CD1c-positive myeloid dendritic cell (primary cell): Measurements from ENCODE around the gene PHF5A.
"Not testable (repeated sequence)": the region's sequence is repeated elsewhere in the genome, so short reads cannot be mapped to it uniquely, and the experiment has no call there.

Source experiments
- DNase-seq: peaks from one replicate; pipeline ENCODE4 v3.0.0-alpha.2; 2016; ENCODE audit errors: extremely low spot score

PHF5A gene

DNA sequence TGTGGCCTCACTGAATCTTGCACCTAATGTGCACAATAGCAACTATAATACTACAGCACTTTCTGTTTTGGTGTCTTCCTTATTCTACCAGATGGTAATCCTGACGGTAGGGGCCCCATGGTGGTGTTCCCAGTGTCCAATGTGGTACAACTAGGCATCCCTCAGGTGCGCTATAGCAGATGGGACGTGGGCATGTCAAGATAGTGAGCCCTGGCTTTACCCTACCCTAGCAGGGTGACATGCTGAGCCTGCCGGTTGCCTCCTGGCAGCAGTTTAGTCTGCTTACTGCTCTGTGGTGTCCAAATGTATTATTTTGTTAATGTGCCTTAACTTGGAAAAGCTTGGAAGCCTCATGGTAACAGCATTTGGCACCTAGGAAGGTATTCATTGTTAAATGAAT lies 19.6 kb upstream of the PHF5A start:
- DNase-seq: no peak

GRCh38 chr22:41487037-41487935 lies 18.8 kb upstream of the PHF5A start:
- DNase-seq: no peak

- no peak for DNase-seq
Measured at GRCh38 chr22:41485033-41485432, 16.5 kb upstream of the PHF5A start.

DNA sequence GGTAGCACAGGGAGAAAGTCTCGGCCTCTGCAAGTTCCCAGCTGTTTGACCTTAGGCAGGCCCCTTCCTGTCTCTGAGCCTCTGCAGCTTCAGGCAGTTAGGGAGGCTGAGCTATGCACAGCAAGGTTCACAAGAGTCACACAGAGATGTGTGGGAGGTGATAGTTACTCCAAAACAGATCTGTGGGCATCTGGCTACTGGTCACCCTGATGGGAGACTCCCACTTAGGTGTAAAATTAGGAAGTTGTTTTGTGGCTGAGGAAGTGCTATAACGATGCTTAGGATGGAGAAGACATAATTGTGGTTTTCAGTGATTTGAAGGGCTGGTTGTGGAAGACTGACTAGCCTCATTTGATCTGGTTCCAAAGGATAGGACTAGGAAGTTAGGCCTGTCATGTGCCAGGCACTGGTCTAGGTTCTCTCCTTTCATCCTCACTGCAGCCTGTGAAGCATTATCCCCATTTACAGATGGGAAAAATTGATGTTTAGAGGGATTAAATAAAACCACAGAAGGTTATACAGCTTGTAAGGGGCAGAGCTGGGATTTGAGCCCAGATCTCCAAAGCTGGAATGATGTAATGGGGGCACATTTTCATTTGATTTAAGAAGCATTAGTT lies 13.9 kb upstream of the PHF5A start:
- peak; percentile 85 for DNase-seq

GRCh38 chr22:41481925-41482318 lies 13.4 kb upstream of the PHF5A start:
- DNase-seq: no peak

GRCh38 chr22:41481131-41481830 lies 12.8 kb upstream of the PHF5A start:
- no peak for DNase-seq

- no peak for DNase-seq
Measured at GRCh38 chr22:41480397-41480735, 11.9 kb upstream of the PHF5A start.

GRCh38 chr22:41479671-41480396 lies 11.3 kb upstream of the PHF5A start:
- DNase-seq: no peak

DNA sequence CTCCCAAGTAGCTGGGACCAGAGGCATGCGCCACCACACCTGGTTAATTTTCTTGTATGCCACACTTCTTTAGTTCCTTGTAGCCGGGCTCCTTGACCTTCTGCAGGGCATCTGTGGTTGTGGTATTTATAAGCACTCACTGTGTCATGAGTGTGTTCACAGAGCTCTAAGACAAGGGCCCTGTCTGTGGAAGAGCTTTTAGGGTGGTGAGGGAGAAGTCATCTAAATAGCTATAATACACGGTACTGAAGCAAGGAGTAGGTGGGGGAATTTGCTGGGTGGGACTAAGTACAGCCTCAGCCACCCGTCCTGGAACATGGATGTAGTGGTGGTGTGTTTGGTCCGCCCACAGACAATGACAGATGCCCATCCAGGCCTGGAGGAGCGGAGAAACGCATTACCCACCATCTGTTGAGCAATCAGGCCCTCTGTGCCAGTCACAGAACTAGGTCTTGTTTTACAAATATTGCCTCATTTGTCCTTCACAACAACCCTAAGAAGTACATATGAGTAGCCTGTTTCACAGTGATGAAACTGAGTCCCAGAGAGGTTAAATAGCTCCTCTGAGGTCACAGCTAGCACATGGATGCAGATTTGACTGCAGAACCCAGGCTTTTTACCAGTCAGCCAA lies 10.5 kb upstream of the PHF5A start:
- peak; percentile 81 for DNase-seq

GRCh38 chr22:41478473-41478872 lies 10.0 kb upstream of the PHF5A start:
- no peak for DNase-seq

DNA sequence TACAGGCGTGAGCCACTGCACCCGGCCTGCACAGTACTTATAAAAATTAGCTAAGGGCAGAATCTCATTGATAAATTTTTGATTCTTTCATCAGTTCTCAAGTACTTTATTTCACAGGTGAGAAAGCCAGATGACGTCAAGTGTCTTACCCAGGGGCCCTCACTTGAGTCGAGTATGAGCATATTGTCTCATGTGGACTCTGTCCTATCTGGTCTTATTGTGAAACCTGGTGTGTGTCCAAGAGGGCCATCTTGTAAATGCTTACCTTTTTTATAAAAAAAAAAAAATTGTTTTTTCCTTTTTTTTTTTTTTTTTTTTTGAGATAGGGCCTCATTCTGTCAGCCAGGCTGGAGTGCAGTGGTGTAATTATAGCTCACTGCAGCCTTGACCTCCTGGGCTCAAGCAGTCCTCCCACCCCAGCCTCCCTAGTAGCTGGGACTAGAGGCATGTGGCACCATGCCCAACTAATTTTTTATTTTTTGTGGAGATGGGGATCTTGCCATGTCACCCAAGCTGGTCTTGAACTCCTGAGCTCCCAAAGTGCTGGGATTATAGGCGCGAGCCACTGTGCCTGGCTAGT lies 6.5 kb upstream of the PHF5A start:
- DNase-seq: no peak

DNA sequence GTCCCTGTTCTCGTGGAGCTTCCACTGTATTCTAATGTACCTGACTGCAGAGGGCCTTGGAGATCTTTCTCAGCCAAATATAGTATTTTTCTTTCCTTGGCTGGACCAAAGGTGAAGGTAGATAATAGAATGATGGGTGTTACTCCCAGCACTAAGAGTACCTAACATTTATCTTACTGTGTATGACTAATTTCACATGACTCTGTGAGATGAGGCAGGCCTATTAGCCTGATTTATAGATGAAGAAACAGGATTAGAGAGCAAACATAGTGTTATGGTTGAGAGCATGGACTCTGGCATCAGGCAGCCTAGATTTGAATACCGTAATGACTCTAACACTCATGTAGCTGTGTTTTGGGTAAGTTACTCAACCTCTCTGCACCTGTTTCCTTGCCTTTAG lies 3.1 kb upstream of the PHF5A start:
- DNase-seq: no peak

DNA sequence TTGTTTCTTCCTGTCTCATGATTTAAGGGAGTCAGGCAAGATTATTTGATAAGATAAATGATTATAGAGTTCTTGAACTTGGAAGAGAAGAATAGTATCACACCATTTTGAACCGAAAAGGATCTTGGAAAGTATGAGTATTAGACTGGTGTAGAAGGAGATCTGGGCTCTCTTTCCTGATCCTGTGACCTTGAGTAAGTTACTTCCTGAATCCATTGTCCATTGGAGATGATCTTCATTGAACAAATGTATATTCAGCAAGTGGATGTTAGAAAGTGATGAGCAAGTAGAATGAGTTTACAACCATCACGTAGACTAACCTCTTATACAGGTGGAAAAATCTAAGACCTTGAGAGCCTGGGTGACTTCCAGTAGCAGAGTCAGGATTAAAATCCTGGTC lies 2.4 kb upstream of the PHF5A start:
- DNase-seq: peak; percentile 31

- DNase-seq: peak; percentile 63
Measured at GRCh38 chr22:41469218-41469851, 843 bp upstream of the PHF5A start.

- DNase-seq: no peak
Measured at GRCh38 chr22:41461901-41462300, 6.6 kb downstream of the PHF5A start.

GRCh38 chr22:41460071-41460470 lies 8.4 kb downstream of the PHF5A start:
- DNase-seq: not testable (repeated sequence)

GRCh38 chr22:41459431-41459830 lies 9.1 kb downstream of the PHF5A start:
- DNase-seq: no peak

- no peak for DNase-seq
Measured at GRCh38 chr22:41458161-41458728, 10.2 kb downstream of the PHF5A start.

DNA sequence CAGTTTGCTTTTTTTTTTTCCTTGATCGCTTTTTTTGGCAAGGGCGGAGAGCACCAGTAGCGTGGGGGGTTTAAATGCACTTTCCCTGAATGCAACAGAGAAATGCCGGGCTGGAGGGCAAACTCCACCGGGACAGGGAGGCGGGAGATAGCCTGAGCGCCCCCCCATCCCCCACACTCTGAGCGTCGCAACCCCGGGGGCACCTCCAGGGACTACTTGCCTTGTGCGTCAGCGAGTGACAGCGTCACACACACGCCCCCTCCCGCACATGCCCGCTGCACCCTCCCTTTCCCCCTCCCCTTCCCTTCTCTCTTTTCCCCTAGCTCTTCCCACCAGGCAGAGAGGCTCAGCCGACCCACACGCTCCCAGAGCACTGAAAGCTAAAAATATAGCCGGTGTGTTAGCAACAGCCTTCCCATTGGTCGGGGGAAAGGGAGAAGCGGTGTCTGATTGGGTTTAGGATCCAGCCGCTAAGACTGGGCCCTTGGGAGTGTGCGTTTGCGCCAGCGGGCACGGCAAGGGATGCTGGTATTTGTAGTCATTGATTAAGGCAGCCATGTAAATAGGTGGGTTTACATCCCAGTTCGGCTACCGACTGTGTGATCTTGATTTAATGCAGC lies 20.2 kb downstream of the PHF5A start:
- DNase-seq: peak; percentile 98
